ENCODE results near the gene SKIDA1.

The SKIDA1 gene

DNA sequence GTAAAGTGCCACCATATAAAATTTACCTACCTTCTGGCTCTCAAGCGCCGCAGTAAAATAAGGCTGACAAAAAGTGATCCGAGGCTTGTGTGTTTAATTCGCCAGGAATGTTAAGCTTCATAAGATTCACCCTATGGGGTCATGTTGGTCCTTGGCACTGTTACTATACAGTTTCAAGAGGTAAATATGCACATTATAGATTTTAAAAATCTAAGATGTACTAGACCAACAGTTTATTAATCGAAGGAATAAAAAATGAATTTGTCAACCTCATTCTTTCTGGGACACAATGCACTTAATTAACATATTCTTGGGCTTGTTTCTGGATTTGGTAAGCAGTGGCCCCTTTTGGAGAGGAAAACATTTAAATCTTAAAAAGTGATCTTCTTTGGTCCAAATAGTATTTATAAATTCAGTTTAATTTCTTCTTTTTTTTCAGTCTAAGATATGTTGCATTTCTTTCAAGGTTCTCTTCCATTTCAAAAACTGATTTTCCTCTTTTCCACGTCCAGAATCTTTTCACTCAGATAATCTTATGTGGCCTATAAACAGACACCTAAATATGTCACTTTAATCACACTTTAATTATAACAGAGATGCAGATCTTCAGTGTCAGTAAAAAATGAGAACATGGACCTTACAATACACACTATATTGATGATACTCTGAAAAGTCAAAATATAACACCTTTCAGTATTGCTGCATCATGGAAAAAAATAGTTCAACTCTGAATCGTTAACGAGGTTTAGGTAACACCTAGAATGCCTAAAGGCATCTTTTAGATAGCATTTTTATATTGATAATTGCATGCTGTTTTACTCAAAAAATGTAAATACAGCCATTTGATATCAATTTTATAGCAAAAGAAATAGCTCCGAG lies 3.8 kb upstream of the SKIDA1 start:
- no peak for DNase-seq (ENCODE audit: insufficient read length, low spot score)
- FAIRE-seq = no peak

DNA sequence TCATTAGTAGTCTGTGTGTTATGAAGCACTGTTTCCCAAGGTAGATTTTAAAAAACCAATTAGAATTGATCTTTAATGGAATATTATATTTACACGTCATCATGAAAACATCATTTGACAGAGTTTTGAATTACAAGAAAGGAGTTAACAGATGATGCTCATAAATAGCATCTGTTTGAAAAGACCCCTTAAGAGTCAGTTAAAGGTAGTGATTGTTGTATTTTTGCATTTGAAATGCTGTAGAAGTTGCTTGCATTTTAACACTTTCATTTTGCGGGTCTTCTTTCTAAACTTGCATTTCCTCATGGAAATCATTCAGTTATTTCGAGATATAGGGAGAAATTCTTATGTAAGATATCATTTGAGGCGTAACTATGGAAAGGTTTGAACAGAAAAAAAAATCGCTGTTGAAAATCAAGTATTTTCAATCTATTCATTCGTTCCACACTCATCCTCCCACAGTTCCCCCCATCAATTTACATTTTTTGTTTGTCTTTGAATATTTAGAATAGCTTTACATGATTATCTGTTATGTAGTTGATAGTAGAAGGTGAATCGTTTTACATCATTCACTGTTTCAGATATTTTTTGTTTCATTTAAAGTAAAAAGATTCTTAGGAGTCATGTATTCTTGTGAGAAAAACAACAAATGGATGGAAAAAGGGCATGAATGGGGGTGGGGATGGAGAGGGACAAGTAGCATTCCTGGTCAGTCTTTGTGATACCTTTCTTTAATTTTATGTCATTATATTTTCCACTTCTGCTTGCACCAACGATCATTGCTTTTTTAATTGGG lies 3.0 kb upstream of the SKIDA1 start:
- DNase-seq (ENCODE audit: insufficient read length, low spot score) = no peak
- peak; percentile 35 for FAIRE-seq

DNA sequence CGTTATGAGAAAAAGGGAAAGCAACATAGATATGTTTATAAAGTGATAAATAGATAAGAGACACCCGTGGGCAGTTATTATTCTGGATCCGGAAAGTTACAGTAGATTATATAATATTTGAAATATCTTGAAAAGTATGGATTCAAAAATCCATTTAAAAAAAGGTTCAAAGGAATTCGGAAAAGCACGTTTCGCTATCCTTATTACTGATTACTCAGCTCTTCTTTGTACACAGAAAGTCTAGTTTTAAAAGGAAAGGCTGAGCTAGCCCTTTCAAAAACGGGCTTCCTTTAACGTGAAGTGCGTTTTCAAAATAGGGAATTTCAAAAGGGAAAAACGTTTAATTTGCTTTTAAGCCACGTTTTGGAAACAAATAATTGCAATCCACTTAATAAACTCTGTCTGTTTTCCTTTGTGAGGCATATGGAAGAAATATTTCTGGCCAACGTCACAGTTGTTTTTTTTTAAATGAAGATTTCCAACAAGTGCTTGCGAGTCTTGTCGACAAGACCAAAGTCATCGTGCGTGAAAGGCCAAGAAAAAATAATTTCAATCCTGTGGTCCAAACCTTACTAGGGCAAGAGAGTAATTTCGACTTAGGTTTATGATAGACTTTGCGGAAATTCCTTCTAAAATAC lies 2.2 kb upstream of the SKIDA1 start:
- no peak for DNase-seq (ENCODE audit: insufficient read length, low spot score)
- FAIRE-seq = peak; percentile 64

DNA sequence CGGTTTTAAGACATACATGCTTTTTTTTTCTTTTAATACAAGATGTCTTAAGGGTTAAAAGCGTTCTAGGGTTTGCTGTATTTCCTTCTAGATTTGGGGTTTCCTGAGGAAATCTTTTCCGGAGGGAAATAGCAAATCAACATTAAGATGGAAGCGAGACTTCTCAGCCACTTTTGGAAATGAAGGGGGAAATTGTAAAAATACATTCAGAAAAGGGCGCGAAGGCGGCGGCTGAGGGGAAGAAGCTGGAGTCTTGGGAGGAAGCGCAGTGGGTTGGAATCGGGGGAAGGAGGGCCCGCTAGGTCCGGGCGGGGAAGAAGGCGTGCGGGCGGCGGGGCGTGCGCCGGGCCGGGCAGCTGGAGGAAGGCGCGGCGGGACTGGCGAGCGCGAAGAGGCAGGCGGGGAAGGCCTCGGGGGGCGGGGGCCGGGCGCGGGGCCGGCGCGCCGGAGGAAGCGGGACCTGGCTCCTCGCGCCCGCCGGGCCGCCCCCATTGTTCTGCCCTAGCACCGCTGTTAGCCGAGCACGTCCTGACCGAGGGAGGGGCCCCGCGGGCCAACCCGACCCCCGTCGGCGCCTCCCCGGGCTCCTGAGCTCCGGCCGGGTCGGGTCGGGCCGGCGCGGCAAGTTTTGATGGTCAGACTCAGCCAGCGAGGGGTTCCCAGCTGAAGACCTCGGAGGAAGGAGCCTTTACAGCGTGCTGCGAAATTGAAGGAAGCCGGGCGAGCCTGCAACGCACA lies 1.5 kb upstream of the SKIDA1 start:
- FAIRE-seq = no peak

DNA sequence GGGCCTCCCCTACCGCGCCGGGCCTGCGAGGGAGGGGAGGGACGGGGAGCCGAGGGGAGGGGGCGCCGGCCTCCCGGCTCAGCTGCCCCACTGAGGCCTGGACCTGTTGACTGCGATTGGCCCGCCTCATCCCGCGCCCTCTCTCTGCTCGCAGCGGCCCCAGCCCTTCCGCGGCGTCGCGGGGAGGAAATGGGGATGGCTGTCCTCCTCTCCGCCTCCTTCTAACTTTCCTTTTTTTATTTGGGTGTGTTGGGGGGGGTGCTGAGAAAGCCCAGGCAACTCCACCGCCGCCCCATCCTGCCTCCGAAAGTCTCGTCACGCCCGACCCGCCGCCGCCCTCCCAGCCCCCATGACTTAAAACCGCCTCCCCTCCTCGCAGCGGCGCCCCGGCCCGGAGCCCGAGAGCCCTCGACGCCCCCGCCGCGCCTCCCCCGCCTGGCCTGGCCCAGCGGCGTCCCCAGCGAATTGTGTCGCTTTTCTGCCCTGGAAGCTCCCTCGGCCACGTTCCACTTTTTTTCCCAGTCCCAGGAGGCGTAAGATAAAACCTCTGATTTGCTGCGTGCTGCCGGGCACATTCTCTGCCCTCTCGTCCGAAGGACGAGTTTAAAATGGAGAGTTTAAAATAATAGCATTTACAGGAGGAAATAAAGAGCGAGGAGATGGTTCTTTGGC lies 842 bp upstream of the SKIDA1 start:
- FAIRE-seq (peak; percentile 82), DNase-seq (ENCODE audit: insufficient read length, low spot score) (no peak)

More for the DNA sequence above, 1.5 kb upstream of the SKIDA1 start:
- no peak for DNase-seq (ENCODE audit: insufficient read length, low spot score)

DNA sequence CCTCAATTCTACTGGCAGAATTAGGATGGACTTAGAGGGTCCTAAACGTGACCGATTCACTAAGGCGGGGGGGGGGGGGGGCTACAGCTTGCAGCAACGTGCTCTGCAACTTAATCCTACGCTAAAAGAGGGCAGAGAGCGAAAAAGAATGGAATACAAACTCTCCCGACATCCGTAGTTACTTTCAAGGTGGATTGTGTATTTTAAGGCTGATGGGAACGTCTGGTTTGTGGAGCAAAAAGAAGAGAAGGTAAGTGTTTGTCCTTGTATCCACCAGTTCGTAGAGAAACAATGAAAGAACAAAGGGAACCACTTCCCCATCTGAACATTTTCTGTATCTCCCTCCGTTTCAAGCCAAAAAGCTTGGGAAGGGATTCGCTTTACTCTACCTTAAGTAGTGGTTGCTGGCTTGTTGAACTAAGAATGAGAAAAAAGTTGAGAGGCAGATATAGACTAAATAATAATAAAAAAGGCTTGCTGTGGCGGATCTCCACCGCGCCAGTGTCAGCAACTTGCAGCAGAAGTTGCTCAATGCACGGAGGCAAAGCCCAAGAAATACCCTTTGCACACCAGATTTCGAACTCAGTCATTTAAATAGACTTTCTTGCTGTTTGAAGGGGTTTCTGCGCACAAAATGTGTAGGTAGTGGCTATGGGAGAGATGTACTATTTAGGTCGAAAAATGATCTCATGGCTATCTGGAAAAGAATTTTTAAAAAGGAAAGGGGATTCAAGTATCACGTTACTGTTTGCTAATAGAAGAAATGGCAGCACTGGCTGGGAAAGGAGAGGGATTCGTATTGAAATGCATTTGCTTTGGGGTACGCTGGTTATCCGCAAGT lies 736 bp downstream of the SKIDA1 start:
- FAIRE-seq (peak; percentile 82), DNase-seq (ENCODE audit: insufficient read length, low spot score) (no peak)

DNA sequence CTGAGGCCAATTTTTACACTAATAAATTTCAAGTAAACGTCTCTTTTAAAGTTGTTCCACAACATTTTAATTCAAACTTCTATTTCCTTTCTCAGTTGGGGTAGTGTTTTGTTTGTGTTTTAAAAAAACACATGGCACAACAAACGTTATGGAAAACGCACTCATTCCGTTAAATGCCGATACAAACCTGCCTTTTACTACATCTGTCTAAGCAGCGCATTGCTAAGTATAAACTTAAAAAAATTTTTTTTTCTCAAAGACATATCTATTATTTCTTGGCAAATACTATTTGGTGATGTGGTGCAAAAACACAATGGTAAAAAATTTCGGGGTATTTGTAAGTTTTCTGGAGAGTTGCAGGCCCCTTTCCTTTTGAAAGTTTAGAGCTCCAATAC lies 1.4 kb downstream of the SKIDA1 start:
- no peak for FAIRE-seq
- no peak for DNase-seq (ENCODE audit: insufficient read length, low spot score)

DNA sequence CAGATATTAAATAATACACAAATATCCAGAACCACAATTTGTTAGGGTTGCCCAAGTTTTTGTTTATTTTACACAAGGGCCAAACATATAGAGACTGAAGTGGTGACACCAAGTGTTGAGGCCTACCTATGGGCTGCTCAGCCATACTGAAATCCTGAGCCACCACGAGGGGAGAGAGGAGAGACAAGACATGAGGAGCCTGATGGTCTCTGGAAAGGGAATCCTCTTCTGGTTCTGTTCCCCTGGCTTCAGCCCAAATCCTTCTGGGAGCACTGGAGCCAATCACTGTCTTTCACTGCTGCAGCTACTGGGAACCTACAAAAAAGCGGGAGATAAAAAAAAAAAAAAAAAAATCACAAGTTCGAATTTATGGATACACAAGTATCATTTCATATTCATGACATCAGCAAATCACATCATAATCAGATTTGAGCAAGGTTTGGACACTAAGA lies 1.9 kb downstream of the SKIDA1 start:
- FAIRE-seq (no peak), DNase-seq (ENCODE audit: insufficient read length, low spot score) (no peak)

DNA sequence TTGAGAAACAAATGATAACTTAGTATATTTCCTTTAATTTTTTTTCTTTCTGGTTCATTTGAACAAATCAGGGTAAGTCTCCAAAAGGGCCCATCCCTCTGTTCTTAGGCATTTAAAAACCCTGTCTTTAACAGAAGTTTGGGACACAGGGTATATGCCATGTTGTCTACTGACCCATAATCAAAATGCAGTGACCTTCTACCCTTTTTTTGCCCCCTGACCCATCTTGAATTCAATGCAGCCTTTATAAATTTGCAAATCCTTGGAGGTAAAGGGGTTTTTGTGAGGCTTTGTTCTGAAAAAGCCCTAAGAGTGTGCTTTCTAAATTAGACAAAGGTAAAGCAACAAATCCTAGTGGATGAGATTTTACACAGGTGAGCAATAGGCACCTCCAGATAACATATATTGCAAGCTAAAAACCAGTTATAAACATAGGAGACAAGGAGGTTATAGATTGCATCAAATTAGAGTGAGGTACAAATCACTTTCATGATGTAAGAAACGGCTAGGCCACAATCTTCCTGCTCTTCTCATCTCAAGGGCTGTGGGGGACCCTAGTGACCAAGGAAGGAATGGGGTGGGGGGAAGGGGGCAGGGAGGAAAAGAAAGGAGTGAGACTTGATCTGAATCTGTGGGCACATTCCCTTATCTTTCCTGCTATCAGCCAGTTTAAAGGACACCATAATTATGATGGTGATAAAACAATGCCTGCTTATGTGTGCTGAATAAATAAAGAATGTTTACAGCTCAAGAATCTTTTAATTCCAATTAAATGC lies 2.7 kb downstream of the SKIDA1 start:
- no peak for FAIRE-seq
- DNase-seq (ENCODE audit: insufficient read length, low spot score) = no peak

DNA sequence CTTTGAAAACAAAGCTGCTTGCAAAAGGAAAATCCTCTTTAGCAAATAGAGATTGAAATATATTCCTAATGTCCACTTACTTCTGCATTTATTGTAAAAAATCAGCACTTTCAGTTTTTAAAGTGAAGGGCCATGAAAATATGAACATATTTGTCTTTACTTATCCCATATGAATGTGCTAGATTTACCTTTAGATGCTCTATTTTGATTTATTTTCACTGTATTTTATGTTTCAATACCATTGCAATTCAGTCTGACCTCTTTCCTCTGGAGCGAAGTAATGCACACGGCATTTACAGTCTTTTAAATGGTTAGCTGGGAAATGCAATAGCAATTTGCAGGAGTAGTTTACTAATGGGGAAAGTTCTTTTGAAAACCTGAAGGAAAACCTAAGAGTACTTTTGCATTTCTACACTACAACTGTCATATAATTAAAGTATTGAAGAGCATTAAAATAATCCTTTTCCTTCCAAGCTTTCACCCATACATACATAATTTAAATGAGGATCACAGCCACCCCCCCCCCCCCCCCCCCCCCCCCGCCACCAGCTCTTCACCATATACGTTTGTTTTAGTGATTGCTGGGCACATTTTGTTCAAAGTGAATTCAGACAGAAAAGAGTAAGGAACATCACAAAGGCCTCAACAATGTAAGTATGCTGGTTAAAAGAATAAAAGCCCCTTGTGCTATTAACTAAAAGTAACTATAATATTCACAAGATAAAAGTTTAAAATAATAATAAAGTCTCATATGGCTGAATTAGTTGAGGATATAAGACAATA lies 3.5 kb downstream of the SKIDA1 start:
- FAIRE-seq (no peak), DNase-seq (ENCODE audit: insufficient read length, low spot score) (no peak)

DNA sequence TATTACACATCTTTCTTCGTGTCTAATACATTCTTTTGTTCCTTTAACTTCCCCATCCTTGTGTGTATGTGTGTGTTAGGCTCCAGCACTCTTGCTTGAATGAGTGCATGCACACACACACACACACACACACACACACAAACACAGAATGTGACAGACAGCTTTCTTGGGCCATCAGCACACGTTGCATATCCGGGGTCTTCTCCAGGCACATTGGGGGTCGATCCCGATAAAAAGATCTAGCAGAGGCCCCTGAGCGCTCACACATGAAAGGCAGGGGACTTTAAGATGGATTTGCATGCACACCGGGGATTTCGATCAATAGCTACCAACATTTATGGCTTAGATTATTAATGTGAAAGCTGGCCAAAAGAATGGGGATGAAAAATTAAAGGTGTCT lies 4.5 kb downstream of the SKIDA1 start:
- DNase-seq (ENCODE audit: insufficient read length, low spot score) (no peak), FAIRE-seq (no peak)

DNA sequence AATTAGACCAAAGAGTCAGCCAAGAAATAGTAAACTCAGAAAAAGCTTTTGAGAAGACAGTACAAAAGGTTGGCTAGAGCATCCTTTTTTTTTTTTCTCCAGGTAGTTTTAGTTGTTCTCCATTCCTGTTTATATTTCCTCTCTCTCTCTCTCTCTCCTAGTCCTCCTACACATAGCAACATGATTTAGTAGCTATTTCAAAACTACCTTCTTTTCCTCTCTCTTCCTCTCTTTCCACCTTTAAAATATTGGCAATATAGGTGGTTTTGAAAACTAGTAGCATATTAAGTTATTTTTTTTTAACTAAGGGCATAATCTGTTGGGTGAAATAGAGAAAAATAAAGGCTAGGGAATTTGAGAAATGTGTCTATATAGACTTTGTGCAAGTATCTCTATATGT lies 5.0 kb downstream of the SKIDA1 start:
- no peak for DNase-seq (ENCODE audit: insufficient read length, low spot score)
- no peak for FAIRE-seq

DNA sequence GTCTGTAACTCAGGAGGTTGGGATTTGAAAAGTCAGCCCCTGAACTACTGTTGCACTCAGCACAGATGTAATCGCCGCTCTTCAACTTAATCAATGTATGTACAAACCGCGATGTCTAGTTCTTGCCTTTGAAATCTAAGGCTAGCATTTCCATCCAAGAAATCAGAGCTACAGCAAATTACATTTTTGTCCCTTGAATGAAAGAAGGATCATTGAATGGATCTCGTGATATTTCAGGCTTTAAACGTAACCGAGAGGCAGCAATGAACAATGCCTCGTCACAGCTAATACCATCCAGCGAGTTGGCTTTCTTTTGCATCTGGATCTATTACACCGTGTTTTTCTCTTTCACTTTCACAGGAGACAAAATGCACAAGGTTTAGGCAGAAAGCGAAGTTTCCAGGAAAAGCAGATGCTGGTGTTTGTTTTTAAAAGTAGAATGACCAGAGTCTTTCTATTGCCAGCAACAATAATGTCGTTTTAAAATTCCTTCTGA lies 5.5 kb downstream of the SKIDA1 start:
- FAIRE-seq (peak; percentile 90), DNase-seq (ENCODE audit: insufficient read length, low spot score) (no peak)

DNA sequence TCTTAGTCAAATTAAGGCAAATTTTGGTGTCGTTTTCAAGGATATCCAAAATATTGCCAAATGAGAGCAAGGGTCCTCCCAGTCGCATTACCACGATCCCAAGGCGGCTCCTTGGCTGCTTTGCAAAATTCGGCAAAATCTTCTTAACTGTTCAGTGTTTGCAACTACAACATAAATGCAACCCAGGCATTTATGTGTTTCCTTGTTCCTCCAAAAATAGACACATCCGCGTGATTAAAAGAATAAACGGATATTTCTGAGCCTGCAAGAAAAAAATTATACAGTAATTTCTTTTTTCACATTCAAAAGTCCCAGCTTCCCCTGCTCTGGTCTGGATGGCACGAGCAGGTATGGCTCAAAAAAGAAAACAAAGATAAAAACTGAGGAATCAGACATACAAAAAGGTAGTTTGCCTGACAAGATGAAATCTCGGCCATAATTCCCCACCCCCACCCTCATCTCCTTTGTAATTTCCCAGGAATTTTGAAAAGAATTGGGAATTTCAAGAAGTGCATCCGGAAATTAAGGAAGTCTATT lies 6.0 kb downstream of the SKIDA1 start:
- DNase-seq (ENCODE audit: insufficient read length, low spot score) = no peak

DNA sequence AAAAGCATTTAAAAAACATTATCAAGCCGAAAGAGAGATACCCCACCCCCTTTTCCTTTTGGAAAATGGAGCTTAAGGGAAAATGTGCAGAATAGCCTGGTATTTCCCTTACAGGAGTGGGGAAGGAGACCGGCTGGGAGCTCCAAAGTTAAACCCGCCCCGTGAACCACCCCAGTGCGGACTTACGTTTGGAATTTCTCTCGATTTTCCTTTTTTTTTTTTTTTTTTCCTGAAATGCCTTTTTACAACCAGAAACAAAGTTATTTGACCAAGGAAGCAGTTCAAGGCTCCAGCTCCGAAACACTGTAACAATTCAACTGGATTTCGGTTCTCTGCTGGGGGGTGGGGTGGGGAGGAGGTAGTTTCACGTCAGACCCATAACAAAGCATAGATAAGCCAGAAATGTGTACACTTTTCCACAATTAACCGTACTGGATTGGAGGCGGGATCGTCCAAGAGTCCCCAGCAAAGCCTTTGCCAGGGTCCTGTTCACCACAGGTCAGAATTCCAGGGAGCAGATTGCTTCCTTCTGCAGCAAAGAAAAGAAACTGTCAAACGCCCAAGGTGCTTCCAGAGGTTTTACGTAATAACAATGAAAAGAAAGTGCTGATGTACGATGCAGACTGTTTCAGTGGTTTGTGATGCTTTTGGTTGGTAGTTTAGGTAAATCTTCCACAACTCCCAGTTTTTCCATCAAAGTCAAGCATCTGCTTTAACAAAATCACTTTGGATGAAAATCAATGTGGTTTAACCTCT lies 6.7 kb downstream of the SKIDA1 start:
- DNase-seq (ENCODE audit: insufficient read length, low spot score) (no peak), FAIRE-seq (peak; percentile 28)

More for the DNA sequence above, 6.0 kb downstream of the SKIDA1 start:
- no peak for FAIRE-seq

DNA sequence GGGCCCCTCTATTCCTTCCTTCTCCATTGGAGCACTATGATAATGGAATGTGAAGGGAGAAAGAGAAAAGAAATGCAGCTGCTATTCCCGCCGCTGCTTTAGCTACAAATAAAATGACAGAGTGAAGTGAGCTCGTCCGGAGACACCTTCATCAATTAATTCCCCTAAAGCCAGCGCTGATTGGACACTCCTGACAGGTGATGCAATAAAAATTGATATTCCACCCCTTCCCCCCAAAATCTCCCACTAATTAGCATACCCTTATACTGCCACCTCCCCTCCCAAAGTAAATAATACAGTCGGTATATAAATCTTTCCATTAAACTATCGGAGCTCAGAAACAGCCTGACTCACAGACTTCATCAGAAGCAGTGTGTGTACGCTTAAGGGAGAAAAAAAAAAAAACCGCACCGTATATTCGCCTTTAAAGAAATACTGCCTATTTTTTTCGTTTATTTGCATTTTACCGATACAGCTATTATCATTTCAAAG lies 7.3 kb downstream of the SKIDA1 start:
- DNase-seq (ENCODE audit: insufficient read length, low spot score) = no peak
- peak; percentile 8 for FAIRE-seq

Measured in GM19239 (cell line).